HS-27A (cell line): Measurements from ENCODE around the gene TMEM62.
"Not testable (repeated sequence)": the region's sequence is repeated elsewhere in the genome, so short reads cannot be mapped to it uniquely, and the experiment has no call there.

Source experiments
- DNase-seq: peaks from one replicate; pipeline ENCODE4 v3.0.0-alpha.2; 2012; ENCODE audit warnings: low read depth, missing footprints

TMEM62 gene

DNA sequence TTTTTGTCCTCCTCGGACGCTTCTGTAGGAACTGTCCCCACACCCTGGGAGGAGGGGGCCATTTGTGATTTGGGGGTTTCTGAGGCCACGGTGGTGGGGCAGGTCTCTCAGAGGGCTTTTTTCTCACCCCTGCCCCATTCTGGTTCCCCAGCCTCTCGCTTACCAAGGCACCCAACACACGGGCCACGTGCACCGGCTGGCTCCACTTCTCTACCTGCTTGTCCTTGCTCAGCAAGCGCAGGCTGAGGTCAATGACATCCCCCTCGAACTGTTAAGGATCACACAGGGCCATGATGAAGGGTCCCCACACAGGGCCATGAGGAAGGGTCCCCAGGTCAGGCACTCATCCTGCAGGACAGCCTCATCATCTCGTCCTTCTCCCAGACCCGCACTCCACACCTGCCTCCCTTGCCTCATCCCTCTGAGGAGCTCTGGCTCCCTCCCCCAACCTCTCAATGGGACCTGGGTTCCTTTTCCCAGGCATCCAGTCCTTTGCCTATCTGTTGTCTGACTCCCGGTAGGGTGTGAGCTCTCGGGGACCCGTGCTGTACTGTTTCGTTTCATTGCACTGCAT, 76.9 kb downstream of the TMEM62 start:
- DNase-seq, result no peak

DNA sequence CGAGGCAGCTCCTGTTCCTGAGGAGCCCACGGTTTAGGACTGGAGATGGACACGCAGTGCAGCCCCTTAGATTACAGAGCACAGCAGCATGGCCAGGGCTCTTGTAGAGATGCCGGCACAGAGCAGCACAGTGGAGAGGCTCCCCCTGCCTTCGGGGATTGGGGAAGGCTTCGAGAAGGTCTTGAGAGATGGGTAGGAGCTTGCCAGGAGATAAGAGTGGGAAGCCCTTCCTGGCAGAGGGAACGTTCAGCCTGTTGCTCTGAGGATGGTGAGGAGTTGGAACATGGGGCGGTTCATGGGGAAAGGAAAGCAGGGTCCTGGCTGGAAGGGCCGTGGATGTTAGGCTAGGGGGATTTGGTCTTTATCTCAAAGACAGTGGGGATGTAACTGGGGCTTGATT, 77.4 kb downstream of the TMEM62 start:
- no peak for DNase-seq

DNA sequence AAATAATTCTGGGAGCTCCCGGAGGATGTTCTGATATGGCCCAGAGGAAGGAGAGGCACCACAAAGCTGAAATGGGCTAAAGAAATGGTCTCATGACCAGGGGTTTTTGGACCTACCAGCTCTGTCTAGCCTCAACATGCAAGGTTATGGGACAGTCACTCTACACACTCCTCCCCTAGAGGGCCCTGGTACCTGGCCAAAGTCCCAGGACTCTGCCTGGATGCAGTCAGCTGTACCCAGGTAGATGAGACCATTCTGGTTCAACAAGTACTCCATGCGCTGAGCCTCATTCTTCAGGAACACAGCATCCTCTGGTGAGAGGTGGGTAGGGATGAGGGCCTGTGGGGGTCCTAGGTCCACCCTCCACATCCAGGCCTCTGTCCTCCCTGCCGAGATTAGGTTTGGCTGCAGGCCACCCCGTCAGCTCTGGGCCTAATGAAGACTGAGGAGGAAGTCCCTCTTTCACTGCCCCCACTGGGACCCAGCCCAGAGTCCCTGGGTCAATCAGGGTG, 77.9 kb downstream of the TMEM62 start:
- no peak for DNase-seq

DNA sequence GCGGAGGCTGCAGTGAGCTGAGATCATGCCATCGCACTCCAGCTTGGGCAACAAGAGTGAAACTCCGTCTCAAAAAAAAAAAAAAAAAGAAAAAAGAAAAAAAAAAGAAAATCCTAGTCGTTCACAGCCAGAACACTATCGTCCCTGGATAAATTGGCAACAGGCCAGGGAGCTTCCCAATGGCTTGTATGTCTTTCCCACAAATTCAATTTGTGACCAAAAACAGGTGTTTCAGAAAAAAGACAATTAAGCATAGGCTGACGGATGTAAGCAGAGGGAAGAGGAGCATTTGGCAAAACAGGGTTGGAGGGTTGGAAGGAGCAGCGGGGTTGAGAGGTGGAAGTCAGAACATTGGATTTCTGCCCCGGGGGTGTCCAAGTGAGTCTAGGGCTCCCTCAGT, 78.9 kb downstream of the TMEM62 start:
- DNase-seq, result no peak

DNA sequence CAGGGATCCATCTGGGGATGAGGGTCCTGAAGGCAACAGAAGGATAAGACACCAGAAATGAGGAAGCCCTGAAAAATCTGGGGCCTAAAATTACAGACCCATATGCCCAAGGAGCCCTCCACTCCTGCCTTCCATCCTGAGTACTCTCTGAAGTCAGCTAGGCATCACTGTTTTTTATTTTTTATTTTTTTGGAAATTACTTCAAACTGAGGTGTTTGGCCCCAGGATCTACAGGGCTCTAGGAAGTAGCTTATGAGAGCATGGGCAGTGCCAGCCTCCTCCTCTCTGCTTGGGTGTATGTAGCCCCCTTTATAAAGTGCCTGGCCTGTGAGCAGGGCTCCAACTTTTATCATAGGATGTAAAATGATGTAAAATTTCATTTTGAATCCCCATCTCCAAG, 79.6 kb downstream of the TMEM62 start:
- DNase-seq, result no peak

DNA sequence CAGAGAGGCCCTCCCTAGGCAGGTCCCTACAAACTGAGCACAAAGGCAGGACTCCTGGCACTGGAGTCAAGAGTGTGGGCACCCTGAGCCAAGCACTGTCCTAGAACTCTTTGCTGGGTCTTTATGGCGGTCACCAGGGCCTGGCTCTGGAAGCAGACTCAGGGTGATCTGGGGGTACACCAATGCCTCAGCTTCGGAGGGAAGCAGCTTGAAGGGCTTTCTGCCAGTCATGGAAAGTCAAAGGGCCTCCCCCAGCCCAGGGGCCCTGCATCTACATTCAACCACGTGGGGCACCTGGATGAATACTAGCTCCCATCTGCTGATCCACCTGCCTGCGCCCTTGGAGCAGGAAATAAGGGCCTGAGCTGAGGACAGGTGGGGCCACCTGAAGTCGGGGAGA, 80.1 kb downstream of the TMEM62 start:
- no peak for DNase-seq

DNA sequence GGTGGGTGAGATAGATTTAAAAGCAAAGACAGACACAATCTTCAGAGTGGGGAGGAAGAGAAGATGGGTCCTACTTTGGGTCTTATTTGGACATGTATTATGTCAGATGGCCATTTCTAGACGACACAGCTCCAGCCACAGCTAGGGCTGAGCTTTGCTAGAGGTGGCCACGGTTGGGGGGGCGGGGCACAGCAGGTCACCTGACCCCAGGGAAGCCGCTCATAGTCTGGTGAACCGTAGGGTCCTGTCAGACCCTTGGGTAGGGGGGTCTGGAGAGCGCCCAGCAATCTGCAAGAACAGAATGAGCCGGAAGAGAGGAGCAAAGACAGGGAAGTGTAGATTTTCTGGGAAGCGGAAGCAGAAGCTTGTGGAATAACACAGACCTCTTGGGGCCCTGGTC, 80.8 kb downstream of the TMEM62 start:
- no peak for DNase-seq

DNA sequence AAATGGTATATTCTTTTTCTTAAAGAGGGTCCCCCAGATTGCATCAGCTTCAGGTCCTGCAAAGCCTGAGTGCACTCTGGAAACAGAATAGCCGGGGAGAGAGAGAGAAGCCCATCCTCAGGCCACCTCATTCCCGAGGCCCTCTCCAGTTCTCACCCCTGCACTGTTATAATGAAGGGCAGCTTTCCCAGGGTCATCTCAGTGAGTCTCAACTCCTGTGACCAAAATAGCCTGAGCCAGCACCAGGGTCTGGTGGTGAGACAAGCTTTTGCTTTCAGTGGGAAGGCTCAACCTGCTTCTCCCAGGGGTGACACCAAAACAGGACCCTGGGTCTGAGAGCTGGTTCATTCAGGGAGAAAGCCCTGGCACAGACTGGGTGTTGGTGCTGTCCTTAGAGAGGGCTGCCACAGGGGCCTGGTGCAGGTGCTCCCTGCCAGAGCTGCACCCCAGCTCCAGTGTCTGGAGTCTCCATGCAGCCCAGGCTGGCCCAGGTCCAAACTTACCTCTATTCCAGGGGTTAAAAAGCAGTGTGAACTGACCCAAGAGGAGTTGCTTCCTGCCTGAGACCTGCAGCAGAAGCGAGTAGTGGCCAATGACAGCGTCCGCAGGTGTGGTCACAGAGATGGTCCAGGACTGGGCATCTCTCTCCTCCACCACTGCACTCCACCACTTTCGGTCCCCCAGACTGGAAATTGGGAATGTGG, 81.4 kb downstream of the TMEM62 start:
- DNase-seq, result no peak

DNA sequence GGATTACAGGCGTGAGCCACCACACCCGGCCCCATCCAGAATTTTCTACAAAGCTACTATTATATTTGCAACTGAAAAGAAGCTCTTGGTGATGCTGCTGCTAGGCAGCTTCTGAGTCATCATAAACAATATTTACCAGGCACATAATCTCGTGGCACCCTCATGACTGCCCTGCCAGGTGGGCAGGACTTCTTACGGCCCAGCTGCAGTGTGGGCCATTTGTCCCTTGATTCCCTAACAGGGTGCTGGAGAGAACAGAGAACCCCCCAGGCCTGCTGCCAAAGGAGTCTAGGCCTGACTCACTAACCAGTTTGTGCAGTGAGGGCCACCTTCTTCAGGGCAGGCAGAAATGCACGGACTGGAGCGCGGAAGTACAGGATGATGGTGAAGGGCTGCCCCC, 82.6 kb downstream of the TMEM62 start:
- DNase-seq, result no peak

DNA sequence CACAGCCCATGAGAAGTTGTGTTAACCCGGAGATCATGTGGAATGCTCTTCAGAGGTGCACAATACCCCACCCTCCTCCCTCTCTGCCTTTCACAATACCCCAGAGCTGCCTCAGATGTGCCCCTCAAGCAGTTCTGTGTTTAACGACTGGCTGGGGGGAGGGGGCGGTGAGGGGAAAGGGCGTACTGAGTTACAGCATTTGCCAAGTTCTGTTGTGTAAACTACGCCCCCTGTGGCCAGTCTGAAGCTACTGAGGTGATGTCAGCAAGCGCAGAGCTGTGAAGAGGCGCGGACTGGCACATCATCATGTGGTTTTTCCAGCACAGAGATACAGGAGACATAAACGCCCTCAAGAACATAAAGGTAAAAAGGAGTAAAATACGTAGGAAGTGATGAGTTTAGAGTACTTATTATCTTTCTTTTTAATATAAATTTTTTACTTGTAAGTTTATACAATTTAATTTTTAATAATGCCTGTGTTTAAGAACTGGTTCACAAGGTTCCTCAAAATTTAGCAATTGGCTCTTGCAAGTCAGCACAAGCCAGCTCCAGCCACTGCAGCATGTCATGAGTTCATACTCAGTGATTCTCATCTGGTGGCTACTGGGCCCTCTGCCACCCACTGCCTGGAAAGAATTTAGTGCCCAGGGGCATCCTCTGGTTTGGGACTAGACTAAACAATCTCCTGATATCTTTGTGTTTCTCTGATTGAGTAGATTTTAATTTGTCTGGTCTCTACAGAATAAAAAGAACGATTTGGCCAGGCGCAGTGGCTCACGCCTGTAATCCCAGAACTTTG, 85.7 kb downstream of the TMEM62 start:
- DNase-seq, result no peak

DNA sequence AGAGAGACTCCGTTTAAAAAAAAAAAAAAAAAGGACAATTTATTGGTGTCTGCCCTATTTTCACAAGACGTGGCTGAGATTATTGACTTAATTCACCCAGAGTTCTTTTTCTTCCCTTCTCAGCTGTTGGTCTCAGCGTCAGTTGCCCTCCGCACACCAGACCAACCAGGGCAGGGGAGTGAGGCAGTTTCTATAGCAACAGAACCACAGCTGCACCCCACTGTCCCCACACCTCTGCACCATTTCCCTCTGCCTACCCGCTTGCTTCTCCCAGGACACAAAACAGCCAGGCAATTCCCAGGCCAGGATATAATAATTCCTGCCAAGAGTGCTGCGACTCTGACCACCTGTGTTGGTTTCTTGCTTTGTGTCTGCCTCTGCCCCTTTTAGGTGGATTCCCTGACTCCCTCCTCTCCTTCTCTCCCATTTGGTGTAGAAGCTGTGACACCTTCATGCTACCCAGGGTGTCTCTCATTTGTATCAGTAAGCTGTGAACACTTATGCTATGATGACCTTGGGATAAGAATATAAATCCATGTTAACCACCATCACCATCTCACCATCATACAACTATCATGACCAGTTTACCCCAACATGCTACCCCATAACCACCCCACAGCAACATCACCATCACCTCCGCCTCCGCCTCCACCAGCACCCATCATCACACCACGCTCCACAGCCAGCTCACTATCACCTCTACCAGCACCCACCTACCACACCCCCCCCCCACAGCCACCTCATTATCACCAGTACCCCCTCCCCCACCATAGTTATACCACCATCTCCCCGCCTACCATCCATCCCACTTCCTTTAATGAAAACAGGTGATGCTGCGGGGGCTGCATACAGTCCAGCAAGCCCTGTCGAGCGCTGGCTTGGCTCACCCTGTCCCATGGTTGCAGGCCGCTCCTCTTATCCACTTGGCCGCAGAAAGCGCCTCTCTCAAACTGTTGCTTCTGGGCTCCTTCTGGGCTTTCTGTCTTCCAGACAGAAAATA, 86.8 kb downstream of the TMEM62 start:
- no peak for DNase-seq

DNA sequence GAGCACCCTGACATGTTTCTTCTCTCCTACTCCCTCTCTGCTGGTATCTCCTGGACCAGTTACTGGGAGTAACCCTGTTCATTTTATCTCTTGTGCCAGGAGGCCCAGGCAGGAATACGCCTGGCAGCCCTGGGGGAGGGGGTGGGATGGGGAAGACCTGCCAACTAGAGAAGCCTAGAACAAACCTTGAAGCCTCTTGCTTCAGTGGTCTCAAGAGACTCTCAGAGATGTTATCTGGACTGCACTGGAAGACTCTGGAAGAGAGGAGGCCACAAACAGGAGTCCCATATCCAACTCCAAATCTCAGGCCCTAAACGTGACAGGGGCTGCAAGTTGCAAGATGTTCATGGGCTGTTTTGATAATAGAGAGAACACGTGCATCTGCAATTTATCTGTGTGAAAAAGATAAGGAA, 87.6 kb downstream of the TMEM62 start, which contains the start of gene EPB42:
TSS of gene EPB42 (minus strand) at position 28 of the 413 bp plus-strand sequence. CDS start 193 bp downstream, outside the sequence.
- DNase-seq, result no peak

DNA sequence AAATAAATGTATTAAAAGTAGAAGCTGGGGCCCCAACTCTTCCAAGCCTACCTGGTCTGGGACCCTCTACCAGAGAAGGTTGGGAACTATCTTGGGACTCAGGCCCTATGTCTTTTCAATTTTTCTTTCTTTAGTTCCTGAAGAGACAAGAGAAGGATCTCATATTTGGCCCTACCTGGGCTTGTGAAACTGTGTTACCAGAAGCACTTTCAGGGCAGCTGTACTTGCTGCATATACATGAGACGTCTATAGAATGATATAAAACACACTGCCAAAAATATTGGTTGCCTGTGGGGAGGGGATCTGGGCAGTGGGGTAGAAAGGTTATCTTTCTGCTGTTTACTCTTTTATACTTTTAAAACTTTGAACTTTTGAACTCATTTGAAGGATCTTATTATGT, 88.0 kb downstream of the TMEM62 start:
- DNase-seq, result no peak

DNA sequence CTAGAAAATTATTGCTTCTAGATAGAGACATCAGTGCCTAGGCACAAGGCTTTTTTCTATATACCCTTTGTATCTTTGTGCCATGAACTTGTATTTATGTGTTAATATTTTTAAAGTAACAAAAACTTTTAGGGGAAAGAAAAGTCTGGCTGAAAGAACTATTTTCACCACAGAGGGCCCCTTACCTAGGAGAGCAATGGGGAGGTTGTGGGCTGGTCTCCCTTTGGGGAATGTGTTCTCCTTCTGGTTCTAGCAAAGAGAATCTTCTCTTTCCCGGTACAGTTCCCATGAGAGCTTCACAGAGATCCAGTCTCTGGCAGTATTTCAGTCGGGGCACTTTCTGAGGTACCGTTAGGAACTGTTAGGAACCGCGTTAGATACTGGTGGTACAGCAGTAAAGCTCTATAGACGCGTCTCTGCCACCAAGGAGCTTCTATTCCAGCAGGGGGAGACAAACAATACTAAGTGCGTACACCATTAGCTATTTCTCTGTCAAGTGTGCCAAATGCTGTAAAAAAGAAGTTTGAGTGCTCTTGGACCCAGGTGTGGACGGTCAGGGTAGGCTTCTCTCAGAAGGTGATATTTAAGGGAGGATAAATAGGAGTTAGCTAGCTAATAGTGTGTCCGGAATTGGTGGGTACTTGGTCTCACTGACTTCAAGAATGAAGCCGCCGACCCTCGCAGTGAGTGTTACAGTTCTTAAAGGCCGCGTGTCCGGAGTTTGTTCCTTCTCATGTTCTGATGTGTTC, 92.0 kb downstream of the TMEM62 start:
- DNase-seq, result peak; percentile 33

DNA sequence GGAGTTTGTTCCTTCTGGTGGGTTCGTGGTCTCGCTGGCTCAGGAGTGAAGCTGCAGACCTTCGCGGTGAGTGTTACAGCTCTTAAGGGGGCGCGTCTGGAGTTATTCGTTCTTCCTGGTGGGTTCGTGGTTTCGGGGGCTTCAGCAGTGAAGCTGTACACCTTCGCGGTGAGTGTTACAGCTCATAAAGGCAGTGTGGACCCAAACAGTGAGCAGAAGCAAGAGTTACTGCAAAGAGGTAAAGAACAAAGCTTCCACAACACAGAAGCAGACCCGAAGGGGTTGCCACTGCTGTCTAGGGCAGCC, 92.5 kb downstream of the TMEM62 start:
- DNase-seq, result not testable (repeated sequence)

DNA sequence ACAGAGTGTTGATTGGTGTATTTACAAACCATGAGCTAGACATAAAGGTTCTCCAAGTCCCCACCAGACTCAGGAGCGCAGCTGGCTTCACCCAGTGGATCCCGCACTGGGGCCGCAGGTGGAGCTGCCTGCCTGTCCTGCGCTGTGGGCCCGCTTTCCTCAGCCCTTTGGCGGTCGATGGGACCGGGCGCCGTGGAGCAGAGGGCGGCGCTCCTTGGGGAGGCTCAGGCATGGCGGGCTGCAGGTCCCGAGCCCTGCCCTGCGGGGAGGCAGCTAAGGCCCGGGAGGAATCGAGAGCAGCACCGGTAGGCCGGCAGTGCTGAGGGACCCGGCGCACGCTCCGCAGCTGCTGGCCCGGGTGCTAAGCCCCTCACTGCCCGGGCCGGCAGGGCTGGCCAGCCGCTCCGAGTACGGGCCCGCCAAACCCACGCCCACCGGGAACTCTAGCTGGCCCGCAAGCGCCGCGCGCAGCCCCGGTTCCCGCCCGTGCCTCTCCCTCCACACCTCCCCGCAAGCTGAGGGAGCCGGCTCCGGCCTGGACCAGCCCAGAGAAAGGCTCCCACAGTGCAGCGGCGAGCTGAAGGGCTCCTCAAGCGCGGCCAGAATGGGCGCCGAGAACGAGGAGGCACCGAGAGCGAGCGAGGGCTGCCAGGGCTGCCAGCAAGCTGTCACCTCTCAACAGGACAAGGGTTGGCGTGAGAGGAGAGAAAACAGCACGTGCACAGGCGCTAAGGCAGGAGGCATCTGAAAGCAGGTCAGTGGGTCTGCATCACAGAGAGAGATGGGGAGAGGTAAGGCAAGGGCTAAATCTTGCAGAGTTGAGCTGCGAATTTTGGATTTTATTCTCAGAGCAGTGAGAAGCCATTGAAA, 93.3 kb downstream of the TMEM62 start:
- no peak for DNase-seq

DNA sequence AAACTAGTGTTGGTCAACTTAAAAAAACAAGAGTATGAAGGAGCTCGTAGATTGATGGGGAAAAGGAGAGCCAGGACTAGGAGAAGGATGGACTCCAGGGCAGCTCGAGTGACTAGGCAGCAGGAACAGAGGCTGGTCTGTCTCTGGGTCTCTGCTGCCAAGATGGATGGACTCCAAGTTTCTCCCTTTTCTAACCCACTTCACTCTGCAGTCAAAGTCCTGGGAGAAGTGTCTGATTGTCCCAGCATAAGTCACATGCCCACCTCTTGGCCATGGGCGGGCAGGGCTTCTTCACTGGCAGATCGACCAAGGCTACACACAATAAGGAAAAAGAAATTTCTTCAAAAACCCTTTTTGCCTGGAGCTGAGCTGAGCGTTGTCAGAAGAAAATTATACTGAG, 96.6 kb downstream of the TMEM62 start:
- DNase-seq, result no peak

DNA sequence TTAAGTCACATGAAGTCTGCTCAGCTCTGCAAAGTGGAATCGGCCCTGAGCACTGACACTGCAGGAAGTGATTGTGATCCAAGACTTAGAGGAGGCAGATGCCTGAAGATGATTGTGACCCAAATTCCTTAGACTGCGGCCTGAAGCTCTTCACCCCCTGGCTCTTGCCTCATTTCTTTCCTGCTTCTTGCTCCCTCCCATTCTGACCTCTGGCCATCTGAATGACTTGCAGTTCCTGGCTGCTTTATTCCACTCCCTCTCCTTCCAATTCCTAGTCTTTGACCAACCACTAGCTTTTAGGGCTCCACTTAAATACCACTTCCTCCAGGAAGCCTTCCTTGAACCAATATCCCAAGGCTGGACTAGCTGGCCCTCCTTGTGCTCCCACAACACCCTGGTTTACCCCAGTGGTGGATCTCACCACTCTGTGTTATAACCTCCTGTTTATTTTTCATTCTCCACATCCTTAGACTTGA, 97.3 kb downstream of the TMEM62 start:
- no peak for DNase-seq

DNA sequence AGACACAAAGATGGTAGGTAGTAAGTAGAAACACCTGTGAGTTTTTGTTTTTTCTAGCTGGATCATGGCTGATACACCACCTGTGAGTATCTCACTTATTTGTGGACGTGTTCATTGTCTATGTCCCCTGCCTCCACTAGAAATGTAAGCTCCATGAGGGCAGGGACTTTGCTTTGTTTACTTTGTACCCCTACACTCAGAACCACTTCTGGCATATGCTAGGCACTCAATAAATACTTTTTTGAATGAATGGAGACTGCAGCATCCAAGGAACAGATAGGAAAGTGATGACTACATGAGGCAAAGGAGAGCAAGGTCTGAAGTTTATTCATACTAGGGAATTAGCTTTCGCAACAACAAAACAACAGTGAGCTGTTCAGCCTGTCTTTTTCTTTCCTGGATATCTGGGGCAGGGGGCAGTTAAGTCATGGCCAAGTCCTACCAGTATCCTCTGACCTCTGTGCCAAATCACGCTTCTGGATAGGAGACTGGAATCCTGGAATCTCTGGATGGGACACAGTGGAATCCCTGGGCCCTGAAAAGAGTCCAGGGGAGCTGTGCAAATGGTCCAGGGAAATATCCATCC, 99.0 kb downstream of the TMEM62 start:
- DNase-seq, result no peak
